Erythroblast (primary cell): ENCODE data around the gene LPCAT2.

ENCODE experiments used
- GATA1 ChIP-seq: IDR thresholded peaks from 2 replicates; pipeline ENCODE4 v1.6.1; 2011; ENCODE audit warnings: low read depth, mild to moderate bottlenecking, control low read depth, low read length, moderate library complexity
- POLR2A ChIP-seq: IDR thresholded peaks from 2 replicates; pipeline ENCODE4 v1.6.1; 2011; ENCODE audit warnings: mild to moderate bottlenecking, low read length

DNA sequence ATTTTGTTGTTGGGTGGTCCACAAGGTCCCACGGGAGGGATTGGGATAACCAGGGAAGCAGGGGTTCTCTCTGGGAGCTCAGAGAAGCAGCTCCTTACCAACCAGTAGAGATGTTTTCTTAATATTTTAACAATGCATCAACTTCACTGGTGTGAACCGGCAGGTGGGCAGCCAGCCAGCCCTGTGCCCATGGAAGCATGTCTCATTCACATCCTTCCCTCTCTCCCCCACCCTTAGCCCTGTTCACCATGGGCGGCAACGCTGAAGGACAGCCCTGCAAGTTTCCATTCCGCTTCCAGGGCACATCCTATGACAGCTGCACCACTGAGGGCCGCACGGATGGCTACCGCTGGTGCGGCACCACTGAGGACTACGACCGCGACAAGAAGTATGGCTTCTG, 20.6 kb upstream of the LPCAT2 start:
- TF ChIP-seq POLR2A (no peak), GATA1 (no peak)
